HepG2 (cell line): Measurements from ENCODE around the gene SLC25A43. TPM values are rescaled to one million over a fixed set of nuclear protein-coding genes. Genes with fewer than 3 reads are reported as not detected.

Source experiments
- AHR ChIP-seq: IDR thresholded peaks from 2 replicates; pipeline ENCODE4 v1.6.1; 2018; ENCODE audit warnings: missing genetic modification reagents, missing compliant biosample characterization
- CBX2 ChIP-seq, 2 experiments: fragments of 200-600 bp in 1 of 2; sonication (generic); formaldehyde crosslinking in 1 of 2; IDR thresholded peaks; 2 replicates each; pipeline versions ENCODE4 v1.7.0 to v1.8.1; 2018 to 2022; ENCODE audit warnings: low read depth in 2 of 2, low read length in 1 of 2, mild to moderate bottlenecking in 1 of 2, missing genetic modification reagents in 1 of 2
- CHCHD3 ChIP-seq: sonication (generic); formaldehyde crosslinking; IDR thresholded peaks from 2 replicates; pipeline ENCODE4 v1.8.0; 2022; ENCODE audit warnings: mild to moderate bottlenecking, missing genetic modification reagents, moderate library complexity
- MIER3 ChIP-seq: IDR thresholded peaks from 2 replicates; pipeline ENCODE4 v1.6.1; 2016; ENCODE audit warnings: missing compliant biosample characterization, borderline replicate concordance
- POGZ ChIP-seq: sonication (generic); formaldehyde crosslinking; IDR thresholded peaks from 2 replicates; pipeline ENCODE4 v1.4.0; 2020; ENCODE audit warnings: mild to moderate bottlenecking, missing genetic modification reagents
- SIX1 ChIP-seq: sonication (generic); formaldehyde crosslinking; IDR thresholded peaks from 2 replicates; pipeline ENCODE4 v1.4.0; 2020; ENCODE audit warnings: missing genetic modification reagents, borderline replicate concordance
- SOX6 ChIP-seq, 2 experiments: fragments of 450-650 bp in 1 of 2; sonication (generic) in 1 of 2; formaldehyde crosslinking in 1 of 2; IDR thresholded peaks; 2 replicates each; pipeline versions ENCODE4 v1.4.0 to v1.6.1; 2017 to 2020; ENCODE audit warnings: antibody characterized with exemption in 1 of 2, mild to moderate bottlenecking in 1 of 2, missing genetic modification reagents in 1 of 2
- ZBTB7B ChIP-seq: sonication (generic); formaldehyde crosslinking; IDR thresholded peaks from 2 replicates; pipeline ENCODE4 v1.4.0; 2020; ENCODE audit warnings: missing genetic modification reagents
- ZC3H4 ChIP-seq: sonication (generic); formaldehyde crosslinking; IDR thresholded peaks from 2 replicates; pipeline ENCODE4 v1.4.0; 2020; ENCODE audit warnings: missing genetic modification reagents, borderline replicate concordance
- ZHX2 ChIP-seq, 2 experiments: sonication (generic) in 1 of 2; formaldehyde crosslinking in 1 of 2; IDR thresholded peaks; 2 replicates each; pipeline versions ENCODE4 v1.6.1 to v1.9.0; 2014 to 2022; ENCODE audit warnings: antibody characterized with exemption in 1 of 2, borderline replicate concordance in 1 of 2, inconsistent platforms in 1 of 2, low read depth in 1 of 2, missing genetic modification reagents in 1 of 2
- ZIK1 ChIP-seq: sonication (generic); formaldehyde crosslinking; IDR thresholded peaks from 2 replicates; pipeline ENCODE4 v1.5.0; 2020; ENCODE audit warnings: mild to moderate bottlenecking, low read depth, missing genetic modification reagents, borderline replicate concordance
- ZMAT3 ChIP-seq: sonication (generic); formaldehyde crosslinking; conservative IDR thresholded peaks from 2 replicates; pipeline ENCODE4 v1.7.0; 2021; ENCODE audit warnings: missing genetic modification reagents
- ZNF180 ChIP-seq: sonication (generic); formaldehyde crosslinking; IDR thresholded peaks from 2 replicates; pipeline ENCODE4 v1.4.0; 2020; ENCODE audit warnings: low read depth, missing genetic modification reagents, borderline replicate concordance
- ZNF337 ChIP-seq: sonication (generic); formaldehyde crosslinking; IDR thresholded peaks from 2 replicates; pipeline ENCODE4 v1.5.1; 2020; ENCODE audit warnings: missing genetic modification reagents, low read depth, mild to moderate bottlenecking, borderline replicate concordance
- ZNF687 ChIP-seq: sonication (generic); formaldehyde crosslinking; IDR thresholded peaks from 2 replicates; pipeline ENCODE4 v1.5.1; 2020; ENCODE audit warnings: mild to moderate bottlenecking, missing genetic modification reagents, moderate library complexity
- polyA plus RNA-seq, 8 experiments: library from polyadenylated mRNA; depleted of rRNA in 3 of 8; stranded (reverse) in 7 of 8; unstranded in 1 of 8; fragments of >200 nt; fragmentation: Illumina TruSeq in 4 of 8; extraction: Trizol in 4 of 8; gene quantifications; 2 replicates each; pipeline versions ENCODE4 v1.2.1 to v1.2.3, GENCODE V29; 2011 to 2016; ENCODE audit warnings: low read depth in 4 of 8, missing spikeins in 1 of 8, mixed read lengths in 1 of 8; ENCODE audit not compliant: insufficient read depth in 1 of 8
- total RNA-seq, 5 experiments: library from RNA; depleted of rRNA; stranded (reverse); fragments of >200 nt; fragmentation: Illumina TruSeq; extraction: Trizol; gene quantifications; 2 replicates each; pipeline ENCODE4 v1.2.3, GENCODE V29; 2016; ENCODE audit warnings: low read depth in 1 of 5

Gene SLC25A43
- total and polyA plus RNA-seq, 2 of the 13 experiments (the other 11 are each of a cell fraction or from before 2014, with no cell fraction given): 5.8 to 13.2 TPM

- TF ChIP-seq CBX2 (IDR thresholded peaks at IDR 0.05; ENCODE audit: low read depth, low read length) (no peak), CBX2 (CRISPR knock-in tag; IDR thresholded peaks at IDR 0.05; ENCODE audit: low read depth) (no peak), ZIK1 (no peak), MIER3 (CRISPR knock-in tag) (no peak), SIX1 (CRISPR knock-in tag) (no peak), CHCHD3 (CRISPR knock-in tag) (no peak), ZNF180 (CRISPR knock-in tag) (no peak), ZNF337 (no peak), POGZ (CRISPR knock-in tag) (0 out of 2 replicates have a peak, but pooled peaks have one; percentile 17), ZMAT3 (CRISPR knock-in tag) (no peak), AHR (CRISPR knock-in tag) (no peak), ZBTB7B (0 out of 2 replicates have a peak, but pooled peaks have one; percentile 38), ZHX2 (IDR thresholded peaks at IDR 0.05; ENCODE audit: low read depth) (no peak), ZHX2 (CRISPR knock-in tag; IDR thresholded peaks at IDR 0.05; ENCODE audit: borderline replicate concordance) (no peak), ZC3H4 (CRISPR knock-in tag) (no peak), ZNF687 (CRISPR knock-in tag) (peak; percentile 91), SOX6 (IDR thresholded peaks at IDR 0.05) (no peak), SOX6 (CRISPR knock-in tag; IDR thresholded peaks at IDR 0.05) (no peak)
Observed at GRCh38 chrX:119398974-119399771, at the start of gene SLC25A43 (continued).
